GM06990 (cell line): Measurements from ENCODE around the gene CFAP57.

Experiments used
- DNase-seq: peaks from one replicate; pipeline ENCODE4 v3.0.0-alpha.2; 2011; ENCODE audit not compliant: insufficient read length; ENCODE audit errors: extremely low read depth
- H3K27me3 ChIP-seq: replicated peaks from 2 replicates; pipeline ENCODE4 v1.6.0; 2011; ENCODE audit warnings: low read length; ENCODE audit not compliant: control insufficient read depth, insufficient read depth
- H3K36me3 ChIP-seq: 2 replicates; pipeline ENCODE4 v1.5.1; 2011; ENCODE audit warnings: low read length; ENCODE audit not compliant: control insufficient read depth, insufficient read depth
- H3K4me3 ChIP-seq: replicated peaks from 2 replicates; pipeline ENCODE4 v1.5.1; 2011; ENCODE audit warnings: low read depth, mild to moderate bottlenecking, control low read depth, low read length
- TF ChIP-seq, protein P1 (sequence below): IDR thresholded peaks from 2 replicates; pipeline ENCODE4 v1.5.1; 2011; ENCODE audit warnings: low read length, control low read depth, mild to moderate bottlenecking, inconsistent platforms; ENCODE audit not compliant: insufficient read depth, poor library complexity, severe bottlenecking

Gene CFAP57

DNA sequence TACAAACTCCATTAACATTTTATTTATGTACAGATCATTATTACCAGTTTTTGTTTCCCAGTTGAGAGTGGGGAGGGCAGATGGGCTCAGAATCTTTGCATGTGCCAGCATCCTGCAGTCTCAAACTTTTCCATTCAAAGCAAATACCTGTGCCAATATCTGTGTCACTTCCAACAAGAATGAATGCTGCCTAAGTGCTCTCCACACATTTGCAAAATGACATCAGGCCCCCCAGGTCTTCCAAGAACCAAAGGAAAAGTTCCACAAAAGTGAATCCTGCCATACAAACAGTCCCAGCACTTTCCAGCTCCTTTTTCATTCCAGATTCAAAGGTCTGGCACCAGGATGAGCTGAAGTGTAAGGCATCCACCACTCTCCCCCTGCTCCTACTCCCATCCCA is 127.0 kb downstream of the CFAP57 start:
- no peak overlapping the region for H3K4me3 ChIP-seq
- TF ChIP-seq, protein P1, sequence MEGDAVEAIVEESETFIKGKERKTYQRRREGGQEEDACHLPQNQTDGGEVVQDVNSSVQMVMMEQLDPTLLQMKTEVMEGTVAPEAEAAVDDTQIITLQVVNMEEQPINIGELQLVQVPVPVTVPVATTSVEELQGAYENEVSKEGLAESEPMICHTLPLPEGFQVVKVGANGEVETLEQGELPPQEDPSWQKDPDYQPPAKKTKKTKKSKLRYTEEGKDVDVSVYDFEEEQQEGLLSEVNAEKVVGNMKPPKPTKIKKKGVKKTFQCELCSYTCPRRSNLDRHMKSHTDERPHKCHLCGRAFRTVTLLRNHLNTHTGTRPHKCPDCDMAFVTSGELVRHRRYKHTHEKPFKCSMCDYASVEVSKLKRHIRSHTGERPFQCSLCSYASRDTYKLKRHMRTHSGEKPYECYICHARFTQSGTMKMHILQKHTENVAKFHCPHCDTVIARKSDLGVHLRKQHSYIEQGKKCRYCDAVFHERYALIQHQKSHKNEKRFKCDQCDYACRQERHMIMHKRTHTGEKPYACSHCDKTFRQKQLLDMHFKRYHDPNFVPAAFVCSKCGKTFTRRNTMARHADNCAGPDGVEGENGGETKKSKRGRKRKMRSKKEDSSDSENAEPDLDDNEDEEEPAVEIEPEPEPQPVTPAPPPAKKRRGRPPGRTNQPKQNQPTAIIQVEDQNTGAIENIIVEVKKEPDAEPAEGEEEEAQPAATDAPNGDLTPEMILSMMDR, result no peak
- no peak for DNase-seq
- no peaks in the 10 kb centered on the region; the same call in 1 of the 2 replicates for H3K27me3 ChIP-seq
- H3K36me3 ChIP-seq, result no peaks in the 10 kb centered on the region

GRCh38 chr1:43300378-43301094 is 128.4 kb downstream of the CFAP57 start, which contains the start of gene TIE1:
Gene TIE1 (plus strand): TSS chr1:43300982. CDS start chr1:43301072, 90 bp downstream.
- Histone ChIP-seq H3K36me3 (no peaks in the 10 kb centered on the region), H3K27me3 (no peaks in the 10 kb centered on the region; the same call in 1 of the 2 replicates), H3K4me3 (no peak within 1 kb of the TSS)
- DNase-seq, result no peak
- TF ChIP-seq, protein P1, result no peak

DNA sequence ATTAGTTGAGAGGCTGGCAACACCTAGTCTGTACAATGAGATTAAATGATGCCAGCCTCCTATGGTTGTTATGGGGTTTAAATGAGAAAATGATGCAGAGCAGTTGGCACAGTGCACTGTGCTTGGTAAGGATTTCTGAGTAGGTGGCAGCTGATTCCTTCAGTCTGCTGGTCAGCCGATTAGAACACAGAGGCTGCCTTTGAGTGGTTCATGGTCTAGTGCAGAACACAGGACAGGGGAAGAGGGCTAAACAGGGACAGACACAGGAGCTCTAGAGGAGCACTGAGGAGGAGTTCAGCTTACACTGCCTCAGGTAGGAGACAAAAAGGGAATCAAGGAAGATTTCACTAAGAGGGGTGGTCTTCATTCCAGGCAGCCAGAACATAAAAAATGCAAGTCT is 130.1 kb downstream of the CFAP57 start:
- no peaks in the 10 kb centered on the region for H3K36me3 ChIP-seq
- DNase-seq, result no peak
- H3K27me3 ChIP-seq, result no peaks in the 10 kb centered on the region; the same call in 1 of the 2 replicates
- TF ChIP-seq, protein P1, result no peak
- H3K4me3 ChIP-seq, result no peak overlapping the region

GRCh38 chr1:43302721-43303470 is 130.8 kb downstream of the CFAP57 start:
- no peaks in the 10 kb centered on the region; the same call in 1 of the 2 replicates for H3K27me3 ChIP-seq
- TF ChIP-seq, protein P1, result no peak
- no peaks in the 10 kb centered on the region for H3K36me3 ChIP-seq
- DNase-seq, result no peak
- no peak overlapping the region for H3K4me3 ChIP-seq

- TF ChIP-seq, protein P1, result no peak
- Histone ChIP-seq H3K27me3 (no peaks in the 10 kb centered on the region; the same call in 1 of the 2 replicates), H3K4me3 (no peak overlapping the region), H3K36me3 (no peaks in the 10 kb centered on the region)
- no peak for DNase-seq
These were observed 131.6 kb downstream of the CFAP57 start for GRCh38 chr1:43303471-43304313.
